NCI-H1417 (cell line): ENCODE results near the gene DLGAP1.
"Not testable (repeated sequence)": the region's sequence is repeated elsewhere in the genome, so short reads cannot be mapped to it uniquely, and the experiment has no call there.

Experiments used
- DNase-seq, 3 experiments: peaks; one replicate each; lab custom pipeline; 2025; lab: John Stamatoyannopoulos, UW

The DLGAP1 gene

GRCh38 chr18:3624935-3625741 lies 830.0 kb downstream of the DLGAP1 start:
- DNase-seq = no peak

- DNase-seq = no peak
These were observed 830.6 kb downstream of the DLGAP1 start for GRCh38 chr18:3624546-3624934.

GRCh38 chr18:3623769-3624545 lies 831.1 kb downstream of the DLGAP1 start:
- DNase-seq = no peak

GRCh38 chr18:3620146-3621119 lies 834.7 kb downstream of the DLGAP1 start:
- no peak for DNase-seq

- no peak for DNase-seq
These were observed 835.4 kb downstream of the DLGAP1 start for GRCh38 chr18:3619746-3620145.

GRCh38 chr18:3619222-3619621 lies 835.9 kb downstream of the DLGAP1 start:
- DNase-seq = no peak

GRCh38 chr18:3616744-3617143 lies 838.4 kb downstream of the DLGAP1 start:
- DNase-seq = no peak

GRCh38 chr18:3616142-3616541 lies 839.0 kb downstream of the DLGAP1 start:
- DNase-seq = no peak

- DNase-seq = peak in 1 of 3 experiments; percentile 16
These were observed 839.6 kb downstream of the DLGAP1 start for GRCh38 chr18:3615374-3615985.

GRCh38 chr18:3612315-3612714 lies 842.8 kb downstream of the DLGAP1 start:
- DNase-seq = peak in 2 of 3 experiments; percentile 20 to 44

- DNase-seq = peak in 1 of 3 experiments; percentile 81
These were observed 843.6 kb downstream of the DLGAP1 start for GRCh38 chr18:3611313-3612090.

GRCh38 chr18:3610813-3611212 lies 844.3 kb downstream of the DLGAP1 start:
- no peak for DNase-seq

GRCh38 chr18:3610188-3610708 lies 844.9 kb downstream of the DLGAP1 start:
- DNase-seq = no peak

GRCh38 chr18:3608488-3608887 lies 846.6 kb downstream of the DLGAP1 start:
- DNase-seq = no peak

GRCh38 chr18:3608099-3608453 lies 847.0 kb downstream of the DLGAP1 start:
- DNase-seq = not testable (repeated sequence)

GRCh38 chr18:3607309-3608098 lies 847.6 kb downstream of the DLGAP1 start:
- DNase-seq = no peak

- not testable (repeated sequence) for DNase-seq
These were observed 848.2 kb downstream of the DLGAP1 start for GRCh38 chr18:3606863-3607262.

GRCh38 chr18:3605954-3606443 lies 849.1 kb downstream of the DLGAP1 start:
- no peak for DNase-seq

GRCh38 chr18:3605486-3605952 lies 849.6 kb downstream of the DLGAP1 start:
- DNase-seq = no peak
